Posterior vena cava (tissue), 2 donors: Measurements from ENCODE around the gene TRABD. TPM values are rescaled to one million over a fixed set of nuclear protein-coding genes. Genes with fewer than 3 reads are reported as not detected.
"Not testable (repeated sequence)": the region's sequence is repeated elsewhere in the genome, so short reads cannot be mapped to it uniquely, and the experiment has no call there.

Experiments
- DNase-seq: peaks from one replicate; pipeline ENCODE4 v3.0.0-alpha.2; 2020; ENCODE audit warnings: low spot score
- intact Hi-C, 2 donors: fragments of 100-400 bp; cut with DNase I; formaldehyde crosslinking; loops; one replicate each; pipeline versions ENCODE4 v1.14.1 to v1.14.2; 2022 to 2023
- total RNA-seq, 2 donors: library from RNA; stranded (reverse); fragmentation: NEBNext Ultra II Directional; extraction: Animal tissue kit (Norgen Biotek cat#: 25700); gene quantifications; one replicate each; pipeline ENCODE4 v1.2.1, GENCODE V29; 2021
- donor health status: DM: yes; HTN: yes; CAD: no.
- donor health status: DM: yes; HTN: yes; CAD: no.

The TRABD gene
- total RNA-seq, 2 donors from 2014 or later, result 18.3 to 20.5 TPM

DNA sequence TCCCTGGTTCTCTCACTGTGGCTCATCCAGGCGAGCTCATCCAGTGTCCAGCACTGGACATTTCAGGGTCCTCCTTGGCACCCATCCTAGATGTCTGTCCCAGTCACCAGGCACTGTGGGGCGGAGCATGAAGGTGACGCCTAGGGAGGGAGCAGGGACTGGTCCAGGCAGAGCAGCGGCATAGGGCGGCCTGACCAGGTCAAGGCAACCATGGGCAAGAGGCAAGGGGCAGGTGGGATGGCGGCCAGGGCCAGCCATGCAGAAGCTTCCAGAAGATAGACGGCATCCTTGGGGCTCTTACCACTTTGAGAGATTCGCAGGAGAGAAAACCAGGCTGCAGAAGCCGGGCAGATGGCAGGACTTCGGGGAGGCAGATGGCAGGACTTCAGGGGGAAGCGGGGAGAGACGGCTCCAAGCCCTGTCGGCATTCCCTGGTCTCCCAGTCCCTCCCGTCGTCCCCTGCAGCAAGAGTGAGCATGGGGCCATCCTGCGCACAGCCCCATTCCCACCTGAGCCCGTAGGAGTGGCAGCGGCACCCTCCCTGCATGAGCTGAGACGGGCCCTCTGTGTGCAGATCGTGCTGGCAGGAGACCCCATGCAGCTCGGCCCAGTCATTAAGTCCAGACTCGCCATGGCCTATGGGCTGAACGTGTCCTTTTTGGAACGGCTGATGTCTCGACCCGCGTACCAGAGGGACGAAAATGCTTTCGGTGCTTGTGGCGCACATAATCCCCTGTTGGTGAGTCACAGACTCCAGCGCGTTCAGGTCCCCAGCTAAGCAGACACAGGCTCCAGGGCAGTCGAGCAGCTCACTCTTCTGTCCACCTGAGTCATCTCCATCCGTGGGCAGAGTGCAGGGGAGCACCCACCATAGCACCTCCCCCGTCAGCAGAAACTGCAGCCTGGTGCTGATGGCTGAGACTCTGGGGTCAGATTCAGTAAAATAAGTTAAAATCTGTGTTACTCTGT lies 35.3 kb upstream of the TRABD start:
- intact Hi-C loops, result no loop called here

DNA sequence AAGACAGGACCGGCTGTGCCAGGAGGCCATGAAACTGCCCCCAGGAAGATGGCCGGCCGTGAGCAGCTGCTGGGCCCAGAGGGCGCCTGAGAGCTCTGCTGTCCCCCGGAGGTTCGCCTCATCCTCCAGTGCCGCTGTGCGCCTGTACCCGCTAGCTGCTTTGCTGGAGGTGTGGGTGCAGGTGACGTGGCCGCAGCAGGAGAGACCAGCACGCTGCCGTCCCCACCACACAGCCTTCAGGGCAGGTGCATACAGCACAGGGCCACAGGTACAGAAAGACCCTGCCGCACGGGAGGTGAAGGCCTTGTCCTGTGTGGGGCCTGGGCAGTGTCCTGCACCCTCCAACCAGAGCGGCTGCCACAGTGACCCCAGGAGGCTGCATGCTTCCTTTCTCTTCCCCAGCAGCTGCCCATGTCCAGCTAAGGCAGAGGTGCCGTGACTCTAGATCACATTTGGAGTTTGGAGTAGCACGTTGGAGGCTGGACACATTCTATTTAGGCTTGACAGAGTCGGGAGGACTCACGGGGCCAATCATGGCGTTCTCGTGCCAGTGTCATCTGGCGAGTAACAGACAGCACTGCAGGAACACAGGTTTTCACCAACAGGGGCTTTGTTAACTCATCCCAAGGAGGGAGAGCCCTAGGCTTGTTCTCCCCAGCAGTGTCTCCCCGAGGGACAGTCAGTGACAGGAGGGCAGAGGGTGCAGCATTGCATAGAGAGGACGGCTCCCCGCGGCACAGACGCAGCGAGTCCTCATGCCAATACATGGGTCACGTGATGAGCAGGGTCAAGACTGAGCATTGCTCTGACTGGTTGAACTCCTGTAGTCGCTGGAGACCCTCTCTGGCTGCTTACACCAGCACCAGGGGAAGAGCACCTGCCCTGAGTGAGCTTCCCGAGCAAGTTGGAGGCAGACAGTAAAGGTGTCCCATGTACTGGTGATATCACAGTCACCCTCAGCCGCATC lies 33.9 kb upstream of the TRABD start:
- DNase-seq, result peak; percentile 64
- intact Hi-C loops, result no loop called here

More for the DNA sequence above, 35.3 kb upstream of the TRABD start:
- peak; percentile 73 for DNase-seq

DNA sequence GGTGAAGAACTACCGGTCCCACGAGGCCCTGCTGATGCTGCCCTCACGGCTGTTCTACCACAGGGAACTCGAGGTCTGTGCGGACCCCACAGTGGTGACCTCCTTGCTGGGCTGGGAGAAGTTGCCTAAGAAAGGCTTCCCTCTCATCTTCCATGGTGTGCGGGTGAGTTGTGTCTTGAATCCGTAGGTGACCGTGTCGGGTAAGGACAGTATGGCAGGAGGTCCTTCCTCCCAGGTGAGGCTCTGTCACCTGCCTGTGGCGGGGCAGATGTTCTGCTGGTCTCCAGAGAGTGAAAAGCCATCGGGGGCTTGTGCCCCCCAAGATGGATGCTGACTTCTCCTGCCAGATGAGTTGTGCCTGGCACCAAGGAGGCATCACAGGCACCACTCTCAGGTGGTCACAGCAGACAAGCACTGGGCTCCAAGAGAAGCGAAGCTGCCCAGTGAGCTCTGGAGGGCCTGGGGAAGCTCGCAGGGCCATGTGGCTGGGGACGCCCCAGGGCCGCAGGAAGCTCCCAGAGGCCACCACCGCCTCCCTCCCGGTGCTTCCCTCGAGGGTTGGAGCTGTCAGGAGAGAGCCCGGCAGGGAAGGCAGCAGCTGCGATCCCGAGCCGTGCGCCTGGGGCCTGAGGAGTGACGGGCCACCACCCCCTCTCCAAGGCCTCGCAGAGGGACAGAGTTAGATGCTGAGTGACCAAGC lies 32.5 kb upstream of the TRABD start:
- intact Hi-C loops, result no loop called here
- DNase-seq, result no peak

DNA sequence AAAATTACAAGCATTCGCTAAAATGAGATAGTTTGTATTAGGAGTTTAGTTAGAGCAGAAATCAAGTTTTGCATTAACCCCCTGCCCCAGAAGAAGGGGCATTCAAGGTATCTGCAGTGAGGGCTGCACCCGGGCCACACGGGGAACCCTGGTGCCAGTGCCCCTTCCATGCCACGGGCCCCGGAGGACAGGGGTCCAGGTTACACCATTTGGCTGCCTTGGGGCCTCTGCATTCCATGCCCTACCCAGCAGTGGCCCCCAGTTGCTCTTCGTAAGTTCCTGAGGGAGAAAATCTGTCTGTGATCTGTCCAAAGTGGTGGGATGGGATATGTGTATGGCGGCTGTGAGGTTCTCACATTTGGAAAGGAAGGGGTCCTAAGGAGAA lies 32.0 kb upstream of the TRABD start:
- DNase-seq, result no peak
- intact Hi-C loops, result no loop called here

DNA sequence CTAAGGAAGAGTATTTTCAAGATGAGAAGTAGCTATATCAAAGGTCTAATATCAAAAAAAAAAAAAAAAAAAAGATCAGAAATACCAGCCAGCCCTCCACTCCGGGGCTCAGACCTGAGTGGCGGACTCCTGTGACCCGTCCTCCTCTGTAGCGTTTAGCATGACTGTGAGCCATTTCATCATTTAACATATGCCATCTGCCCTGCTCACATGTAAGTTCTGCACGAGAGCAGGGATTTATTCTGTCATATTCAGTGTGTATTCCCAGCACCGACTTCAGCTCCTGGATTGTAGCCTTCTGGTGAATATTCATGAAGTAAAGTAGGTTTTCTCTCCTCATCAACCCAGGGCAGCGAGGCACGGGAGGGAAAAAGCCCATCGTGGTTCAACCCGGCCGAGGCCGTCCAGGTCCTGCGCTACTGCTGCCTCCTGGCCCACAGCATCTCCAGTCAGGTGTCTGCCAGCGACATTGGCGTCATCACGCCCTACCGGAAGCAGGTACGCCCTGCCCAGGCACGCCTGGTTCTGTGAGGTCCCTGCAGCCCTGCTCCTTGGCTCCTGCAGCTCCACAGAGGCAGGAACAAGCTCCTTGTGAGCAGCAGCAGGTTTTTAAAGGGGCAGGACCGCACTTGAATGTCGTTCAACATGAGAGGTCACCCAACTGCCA lies 27.9 kb upstream of the TRABD start:
- DNase-seq, result no peak
- intact Hi-C loops, result no loop called here

DNA sequence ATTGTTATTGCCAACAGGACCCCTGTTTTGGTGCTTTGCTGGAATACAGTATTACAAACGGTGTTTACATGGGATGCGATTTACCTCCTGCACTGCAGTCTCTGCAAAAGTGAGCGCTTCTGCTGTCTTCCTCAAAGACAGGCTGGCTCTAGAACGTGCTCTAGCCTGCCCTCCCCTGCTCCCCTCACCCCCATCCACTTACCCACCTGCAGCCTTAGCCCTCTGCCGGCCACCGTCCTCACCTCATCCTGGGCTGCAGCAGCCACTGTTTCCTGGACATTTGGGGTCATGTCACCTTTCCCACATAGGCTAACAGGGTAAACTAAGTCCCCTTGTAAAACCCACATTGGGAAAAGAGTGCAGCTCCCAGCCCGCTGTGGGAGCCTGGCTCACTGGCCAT lies 24.8 kb upstream of the TRABD start:
- DNase-seq, result no peak
- intact Hi-C loops, result no loop called here

DNA sequence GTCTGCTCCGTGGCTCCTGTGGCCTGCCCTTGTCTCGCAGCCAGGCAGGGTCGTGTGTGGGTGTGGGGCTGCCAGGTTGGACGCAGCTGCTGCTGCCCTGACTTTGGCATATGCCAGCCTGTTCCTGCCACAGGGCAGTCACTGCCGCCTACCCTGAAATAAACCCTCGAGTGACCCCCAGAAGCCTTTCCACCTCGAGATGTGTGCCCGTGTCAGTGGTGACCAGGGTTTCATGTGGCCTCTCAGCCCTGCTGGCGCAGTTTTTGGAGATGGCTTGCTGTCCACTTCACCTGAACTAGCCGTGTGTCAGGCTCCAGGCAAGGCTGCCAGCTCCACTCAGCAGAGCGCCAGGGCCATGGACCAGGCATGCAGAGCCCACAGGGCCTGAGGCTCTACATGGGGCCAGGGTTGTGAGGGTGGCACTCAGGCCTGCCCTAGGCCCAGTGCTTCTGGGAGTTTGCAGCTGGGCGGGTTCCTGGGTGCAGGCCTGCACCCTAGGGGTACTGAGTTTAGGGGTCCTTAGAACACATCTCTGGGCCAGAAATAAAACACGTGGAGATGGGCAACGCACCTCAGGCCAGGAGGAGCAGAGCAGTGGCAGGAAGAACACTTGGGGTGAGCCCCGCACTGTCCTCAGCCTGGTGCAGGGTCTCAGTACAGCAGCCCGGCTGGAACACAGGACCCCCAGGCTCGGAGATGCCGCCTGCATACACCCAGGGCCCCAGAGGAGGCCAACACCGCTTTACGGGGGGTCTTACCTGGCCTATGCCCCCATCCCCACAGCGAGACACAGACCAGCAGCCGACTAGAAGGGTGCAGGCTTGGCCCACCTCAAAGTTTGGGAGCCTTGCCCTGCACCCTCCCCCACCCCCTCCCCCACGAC lies 24.0 kb upstream of the TRABD start:
- intact Hi-C loops, result no loop called here

DNA sequence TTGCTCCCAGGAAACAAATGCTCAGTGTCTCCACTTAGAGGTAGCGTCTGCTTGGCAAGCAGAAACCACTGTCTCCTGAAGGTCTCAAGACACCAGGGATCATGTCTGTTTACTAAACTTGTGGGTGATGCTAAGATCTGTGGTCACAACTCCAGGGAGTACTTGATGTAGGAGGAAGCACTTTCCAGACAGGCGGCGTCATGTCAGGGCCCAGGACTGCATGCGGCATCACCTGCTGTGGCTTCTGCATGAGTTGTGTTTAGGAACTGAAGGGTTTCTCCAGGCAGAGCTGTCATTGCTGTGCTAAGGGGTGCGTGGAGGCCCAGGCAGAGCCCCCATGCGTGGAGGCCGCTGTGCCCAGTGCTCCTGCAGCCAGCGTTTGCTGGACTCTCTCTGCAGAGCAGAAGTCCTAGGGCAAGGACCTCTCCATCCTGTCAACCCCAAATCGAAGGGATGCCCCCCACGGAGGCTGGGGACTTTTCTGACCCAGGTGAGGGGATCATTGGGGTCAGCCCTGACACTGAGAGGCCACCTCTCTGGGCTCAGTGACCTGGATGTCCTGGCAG lies 23.2 kb upstream of the TRABD start:
- intact Hi-C loops, result no loop called here
- no peak for DNase-seq

More for the DNA sequence above, 24.0 kb upstream of the TRABD start:
- DNase-seq, result no peak

DNA sequence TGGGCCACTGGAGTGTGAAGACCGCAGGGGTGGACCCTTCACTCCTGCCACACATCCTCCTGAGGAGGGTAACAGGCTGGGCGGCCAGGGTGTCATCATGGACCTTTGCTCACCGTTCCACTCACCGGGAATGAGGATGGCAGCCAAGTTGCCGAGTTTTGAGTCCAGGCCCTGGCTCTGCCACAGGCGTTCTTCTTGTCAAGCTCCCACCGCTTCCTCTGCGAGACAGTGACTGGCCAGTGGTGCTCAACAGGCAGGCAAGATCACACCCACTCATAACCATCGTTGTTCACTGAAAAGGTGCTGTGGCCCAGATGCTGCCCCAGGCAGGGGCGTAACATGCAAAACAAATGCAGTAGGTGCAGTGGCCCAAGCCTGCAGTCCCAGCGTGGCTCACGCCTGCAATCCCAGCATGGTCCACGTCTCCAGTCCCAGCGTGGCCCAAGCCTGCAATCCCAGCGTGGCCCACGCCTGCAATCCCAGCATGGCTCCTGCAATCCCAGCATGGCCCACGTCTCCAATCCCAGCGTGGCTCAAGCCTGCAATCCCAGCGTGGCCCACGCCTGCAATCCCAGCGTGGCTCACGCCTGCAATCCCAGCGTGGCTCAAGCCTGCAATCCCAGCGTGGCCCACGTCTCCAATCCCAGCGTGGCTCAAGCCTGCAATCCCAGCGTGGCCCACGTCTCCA lies 20.1 kb upstream of the TRABD start:
- no peak for DNase-seq
- intact Hi-C loops, result no loop called here

DNA sequence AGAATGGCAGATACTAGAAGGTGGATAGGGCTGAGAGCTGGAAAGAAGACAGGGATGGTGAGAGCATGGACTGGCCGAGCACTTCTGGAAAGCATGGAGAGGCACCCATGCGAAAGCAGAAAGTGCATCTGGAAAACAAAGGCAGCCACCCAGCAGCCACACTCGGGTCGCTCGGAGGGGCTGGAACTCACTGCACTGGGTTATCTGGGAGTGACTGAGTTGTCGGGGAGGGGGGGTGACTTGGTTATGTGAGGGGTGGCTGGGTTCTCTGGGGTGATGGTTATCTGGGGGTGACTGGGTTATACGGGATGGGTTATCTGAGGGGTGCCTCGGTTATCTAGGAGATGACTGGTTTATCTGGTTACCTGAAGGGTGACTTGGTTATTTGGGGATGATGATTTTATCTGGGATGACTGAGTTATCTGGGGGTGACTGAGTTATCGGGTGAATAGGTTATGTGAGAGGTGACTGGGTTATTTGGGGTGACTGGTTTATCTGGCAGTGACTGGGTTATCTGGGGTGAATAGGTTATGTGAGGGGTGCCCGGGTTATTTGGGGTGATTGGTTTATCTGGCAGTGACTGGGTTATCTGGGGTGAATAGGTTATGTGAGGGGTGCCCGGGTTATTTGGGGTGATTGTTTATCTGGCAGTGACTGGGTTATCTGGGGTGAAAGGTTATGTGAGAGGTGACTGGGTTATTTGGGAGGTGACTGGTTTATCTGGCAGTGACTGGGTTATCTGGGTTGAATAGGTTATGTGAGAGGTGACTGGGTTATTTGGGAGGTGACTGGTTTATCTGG lies 17.8 kb upstream of the TRABD start:
- intact Hi-C loops, result no loop called here
- peak; percentile 72 for DNase-seq

DNA sequence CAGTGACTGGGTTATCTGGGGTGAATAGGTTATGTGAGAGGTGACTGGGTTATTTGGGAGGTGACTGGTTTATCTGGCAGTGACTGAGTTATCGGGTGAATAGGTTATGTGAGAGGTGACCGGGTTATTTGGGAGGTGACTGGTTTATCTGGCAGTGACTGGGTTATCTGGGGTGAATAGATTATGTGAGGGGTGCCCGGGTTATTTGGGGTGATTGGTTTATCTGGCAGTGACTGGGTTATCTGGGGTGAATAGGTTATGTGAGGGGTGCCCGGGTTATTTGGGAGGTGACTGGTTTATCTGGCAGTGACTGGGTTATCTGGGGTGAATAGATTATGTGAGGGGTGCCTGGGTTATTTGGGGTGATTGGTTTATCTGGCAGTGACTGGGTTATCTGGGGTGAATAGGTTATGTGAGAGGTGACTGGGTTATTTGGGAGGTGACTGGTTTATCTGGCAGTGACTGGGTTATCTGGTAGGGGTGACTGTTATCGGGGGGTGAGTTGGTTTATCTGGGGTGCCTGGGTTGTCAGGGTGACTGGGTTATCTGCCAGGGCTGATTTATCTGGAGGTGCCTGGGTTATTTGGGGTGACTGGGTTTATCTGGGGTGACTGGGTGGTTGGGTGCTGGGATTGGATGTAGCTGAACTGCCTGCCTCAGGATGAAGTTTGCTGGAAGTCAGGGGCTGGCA lies 17.1 kb upstream of the TRABD start:
- intact Hi-C loops, DNase-seq: not testable (repeated sequence)

DNA sequence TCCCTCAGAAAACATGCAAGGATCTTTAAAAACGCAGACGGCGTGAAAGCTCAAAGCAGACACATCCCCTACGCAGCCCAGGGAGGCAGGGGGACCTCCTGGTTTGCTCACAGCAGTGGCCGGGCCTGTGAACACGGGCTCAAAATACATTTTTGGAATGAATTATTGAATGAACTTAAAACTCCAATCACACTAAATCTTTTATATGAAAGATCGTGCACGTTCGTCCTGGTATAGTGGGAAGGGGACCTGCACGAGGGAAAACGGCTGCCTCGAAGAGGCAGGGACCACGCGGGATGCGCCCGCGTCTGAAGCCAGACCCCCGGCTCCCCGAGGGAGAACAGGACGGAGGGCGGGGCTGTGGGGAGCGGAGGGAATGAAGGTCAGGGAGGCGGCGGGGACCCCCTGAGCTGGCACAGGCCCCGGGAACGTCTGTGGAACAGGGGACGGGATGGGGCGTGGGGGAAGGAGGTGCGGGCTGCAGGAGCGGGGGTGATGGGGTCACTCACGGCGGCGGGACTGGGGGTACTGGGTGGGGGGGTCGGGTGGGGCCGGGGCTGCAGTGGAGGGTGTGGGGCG lies 16.4 kb upstream of the TRABD start:
- intact Hi-C loops, result no loop called here
- DNase-seq, result peak; percentile 72

DNA sequence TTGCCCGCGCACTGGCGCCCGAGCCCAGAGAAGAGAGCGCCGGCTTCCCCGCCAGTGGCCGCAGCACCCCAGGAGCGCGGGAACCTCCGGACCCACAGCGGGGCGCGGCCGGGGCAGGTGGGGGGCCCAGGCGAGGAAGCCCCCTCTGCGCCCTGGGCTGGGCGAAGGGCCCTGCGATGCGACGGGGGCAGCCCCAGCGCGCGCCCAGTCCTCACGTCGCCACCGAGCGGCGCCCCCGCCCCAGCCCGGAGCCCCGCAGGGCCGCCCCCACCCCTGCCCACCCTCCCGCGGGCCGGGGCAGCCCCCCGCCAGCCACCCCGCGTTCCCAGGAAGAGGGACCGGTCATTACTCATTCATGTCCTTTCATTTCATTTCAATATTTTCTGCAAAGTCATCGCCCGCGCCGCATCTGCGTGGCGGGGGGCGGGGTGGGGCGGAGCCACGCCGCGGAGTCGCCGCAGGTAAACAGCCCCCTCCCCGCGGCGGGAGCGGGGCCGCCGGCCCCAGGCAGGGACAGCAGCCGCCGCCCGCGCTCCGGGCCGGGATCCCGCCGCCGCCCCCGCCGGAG lies 15.9 kb upstream of the TRABD start:
- intact Hi-C loops, result no loop called here
- peak; percentile 78 for DNase-seq

DNA sequence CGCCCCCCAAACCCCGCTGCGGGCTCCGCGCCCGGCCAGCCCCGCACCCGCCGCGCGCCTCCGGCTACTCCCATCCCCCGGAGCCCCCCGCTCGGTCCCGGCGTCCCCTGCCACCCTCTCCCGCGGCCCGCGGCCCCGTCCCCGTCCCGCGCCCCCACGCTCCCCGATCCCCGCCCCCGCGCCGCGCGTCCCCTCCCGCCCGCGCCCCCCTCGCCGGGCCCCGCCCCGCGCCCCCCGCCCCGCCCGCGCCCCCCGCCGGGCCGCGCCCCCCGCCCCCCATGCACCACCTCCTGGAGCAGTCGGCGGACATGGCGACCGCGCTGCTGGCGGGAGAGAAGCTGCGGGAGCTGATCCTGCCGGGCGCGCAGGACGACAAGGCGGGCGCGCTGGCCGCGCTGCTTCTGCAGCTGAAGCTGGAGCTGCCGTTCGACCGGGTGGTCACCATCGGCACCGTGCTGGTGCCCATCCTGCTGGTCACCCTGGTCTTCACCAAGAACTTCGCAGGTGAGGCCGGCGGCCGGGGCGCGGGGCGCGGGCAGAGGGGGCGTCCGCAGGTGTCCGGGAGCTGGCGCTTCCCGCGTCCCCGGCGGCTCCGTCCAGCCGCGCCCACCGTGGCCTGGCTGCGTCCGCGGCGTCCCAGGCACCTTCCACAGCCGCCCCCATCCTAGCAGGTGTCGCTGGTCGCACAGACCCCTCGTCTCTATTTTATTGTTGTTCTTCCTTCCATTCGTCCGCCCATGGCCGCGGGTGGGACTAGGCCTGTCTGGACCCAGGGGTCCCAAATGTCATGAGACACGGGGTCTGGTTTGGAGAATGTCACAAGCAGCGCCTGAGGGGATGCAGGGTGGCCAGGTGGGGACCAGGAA lies 15.0 kb upstream of the TRABD start, which contains the start of gene PANX2:
TSS of gene PANX2 (plus strand) at position 279 of the 866 bp plus-strand sequence. CDS start at position 279, 0 bp downstream.
- peak; percentile 77 for DNase-seq
- intact Hi-C loops, result no loop called here
